Tibial nerve (tissue), 4 donors: ENCODE results near the gene MMP25.

ENCODE experiments used
- CTCF ChIP-seq, 5 experiments: fragments of 200-600 bp in 3 of 5; fragments of 450-650 bp in 2 of 5; sonication (generic) in 3 of 5; IDR thresholded peaks; one replicate each; pipeline ENCODE4 v1.5.1; 2016 to 2019; ENCODE audit warnings: antibody characterized with exemption in 5 of 5, mild to moderate bottlenecking in 3 of 5, moderate library complexity in 2 of 5
- EP300 ChIP-seq, 2 donors: sonication (generic); formaldehyde crosslinking; IDR thresholded peaks; one replicate each; pipeline ENCODE4 v1.6.1; 2017; ENCODE audit warnings: antibody characterized with exemption in 2 of 2, mild to moderate bottlenecking in 1 of 2
- POLR2A ChIP-seq, 2 donors: fragments of 450-650 bp; IDR thresholded peaks; one replicate each; pipeline ENCODE4 v1.6.1; 2017; ENCODE audit warnings: antibody characterized with exemption in 2 of 2, mild to moderate bottlenecking in 2 of 2, moderate library complexity in 2 of 2

- TF ChIP-seq CTCF (IDR thresholded peaks at IDR 0.05) (no peak), EP300 (IDR thresholded peaks at IDR 0.05) (no peak), POLR2A (IDR thresholded peaks at IDR 0.05) (no peak)
Observed at GRCh38 chr16:3009568-3010390, 36.6 kb upstream of the MMP25 start.
